Neural progenitor cell (in vitro differentiated cells): ENCODE data around the gene KNDC1.

Experiments used
- EZH2 ChIP-seq: fragments of 200-600 bp; sonication (generic); IDR thresholded peaks from 2 replicates; pipeline ENCODE4 v1.6.1; 2017; ENCODE audit warnings: antibody characterized with exemption, mild to moderate bottlenecking, moderate library complexity
- EZH2phosphoT487 ChIP-seq: fragments of 200-600 bp; sonication (generic); IDR thresholded peaks from 2 replicates; pipeline ENCODE4 v1.6.1; 2017; ENCODE audit warnings: antibody characterized with exemption
- TF ChIP-seq, protein P1 (sequence below): fragments of 200-600 bp; sonication (generic); IDR thresholded peaks from 2 replicates; pipeline ENCODE4 v1.5.1; 2017; ENCODE audit warnings: antibody characterized with exemption, mild to moderate bottlenecking

DNA sequence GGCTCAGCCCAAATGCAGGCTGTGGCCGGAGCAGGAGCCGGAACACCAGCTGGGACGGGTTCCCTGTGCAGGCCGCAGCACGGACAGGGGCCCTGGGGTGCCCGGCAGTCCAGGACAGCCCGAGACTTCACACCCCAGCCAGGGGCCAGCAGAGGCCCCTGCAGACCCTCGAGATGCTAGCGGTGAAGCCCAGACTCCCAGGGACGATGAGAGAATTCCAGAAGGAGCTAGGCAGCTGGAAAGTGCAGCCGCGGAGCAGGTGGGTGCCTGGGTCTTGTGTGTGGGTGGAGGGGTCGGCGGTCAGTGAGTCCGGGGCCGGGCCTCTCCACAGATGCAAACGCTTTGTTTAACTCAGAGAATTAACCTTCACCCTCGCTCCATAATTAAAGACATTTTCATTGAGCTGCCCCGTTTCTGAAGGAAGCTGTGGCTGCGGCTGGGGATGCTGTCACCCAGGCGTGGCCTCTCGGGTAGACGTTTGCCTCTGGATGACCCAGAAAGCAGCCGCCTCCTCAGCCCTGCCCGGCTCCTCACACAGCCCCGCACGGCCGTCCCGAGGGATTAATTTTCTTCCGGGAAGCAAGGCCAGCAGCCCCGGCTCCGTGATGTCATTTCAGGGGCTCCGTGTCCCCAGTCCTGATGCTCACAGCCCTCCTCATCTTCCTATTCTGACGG, 26.5 kb downstream of the KNDC1 start:
- no peak for TF ChIP-seq EZH2phosphoT487
- TF ChIP-seq, protein P1, sequence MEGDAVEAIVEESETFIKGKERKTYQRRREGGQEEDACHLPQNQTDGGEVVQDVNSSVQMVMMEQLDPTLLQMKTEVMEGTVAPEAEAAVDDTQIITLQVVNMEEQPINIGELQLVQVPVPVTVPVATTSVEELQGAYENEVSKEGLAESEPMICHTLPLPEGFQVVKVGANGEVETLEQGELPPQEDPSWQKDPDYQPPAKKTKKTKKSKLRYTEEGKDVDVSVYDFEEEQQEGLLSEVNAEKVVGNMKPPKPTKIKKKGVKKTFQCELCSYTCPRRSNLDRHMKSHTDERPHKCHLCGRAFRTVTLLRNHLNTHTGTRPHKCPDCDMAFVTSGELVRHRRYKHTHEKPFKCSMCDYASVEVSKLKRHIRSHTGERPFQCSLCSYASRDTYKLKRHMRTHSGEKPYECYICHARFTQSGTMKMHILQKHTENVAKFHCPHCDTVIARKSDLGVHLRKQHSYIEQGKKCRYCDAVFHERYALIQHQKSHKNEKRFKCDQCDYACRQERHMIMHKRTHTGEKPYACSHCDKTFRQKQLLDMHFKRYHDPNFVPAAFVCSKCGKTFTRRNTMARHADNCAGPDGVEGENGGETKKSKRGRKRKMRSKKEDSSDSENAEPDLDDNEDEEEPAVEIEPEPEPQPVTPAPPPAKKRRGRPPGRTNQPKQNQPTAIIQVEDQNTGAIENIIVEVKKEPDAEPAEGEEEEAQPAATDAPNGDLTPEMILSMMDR, result no peak
- no peak for TF ChIP-seq EZH2
